Measurements from ENCODE around the gene CYB561D2. TPM values are rescaled to one million over a fixed set of nuclear protein-coding genes. Genes with fewer than 3 reads are reported as not detected.

CYB561D2 gene
- total RNA-seq, 4 donors from 2014 or later: 5.4 to 12.4 (median 8.1) TPM

- TF ChIP-seq POLR2AphosphoS5 (IDR thresholded peaks at IDR 0.05) (no peak), EP300 (IDR thresholded peaks at IDR 0.05) (no peak), CTCF (IDR thresholded peaks at IDR 0.05) (no peak), POLR2A (IDR thresholded peaks at IDR 0.05; ENCODE audit: low read depth) (no peak)
- peaks cover 44 to 73% (median 61%) of the 10 kb centered on the region in 4 donors for H3K4me1 ChIP-seq
- intact Hi-C loops (cut with DNase I): no loop called here
- peak overlapping the region in 3 of 4 donors; percentile 11 to 61 (median 28) for H3K27ac ChIP-seq (replicated peaks in 1 of 4)
- H3K9me3 ChIP-seq: no peaks in the 10 kb centered on the region
- 82% methylated on average over 6 of the region's 11 CpGs for WGBS
- H3K36me3 ChIP-seq: peaks cover 0 to 65% (median 51%) of the 10 kb centered on the region in 4 donors
- peak overlapping the region; percentile 72 to 88 (median 84) for H3K4me3 ChIP-seq
- H3K27me3 ChIP-seq: no peaks in the 10 kb centered on the region
- no peak for DNase-seq (ENCODE audit: extremely low spot score)
Observed at GRCh38 chr3:50318163-50318562, 32.5 kb upstream of the CYB561D2 start.

- no peaks in the 10 kb centered on the region for H3K9me3 ChIP-seq
- no peak for TF ChIP-seq POLR2AphosphoS5 (IDR thresholded peaks at IDR 0.05)
- TF ChIP-seq CTCF (IDR thresholded peaks at IDR 0.05): no peak
- TF ChIP-seq POLR2A (IDR thresholded peaks at IDR 0.05; ENCODE audit: low read depth): no peak
- no peak for TF ChIP-seq EP300 (IDR thresholded peaks at IDR 0.05)
- H3K36me3 ChIP-seq: peaks cover 0 to 65% (median 51%) of the 10 kb centered on the region in 4 donors
- peak overlapping the region in 3 of 4 donors; percentile 16 to 48 (median 22) for H3K27ac ChIP-seq (replicated peaks in 1 of 4)
- no peaks in the 10 kb centered on the region for H3K27me3 ChIP-seq
- H3K4me1 ChIP-seq: peaks cover 44 to 77% (median 63%) of the 10 kb centered on the region in 4 donors
- 39% methylated on average over 6 of the region's 10 CpGs for WGBS
- peak overlapping the region; percentile 72 to 88 (median 84) for H3K4me3 ChIP-seq
- intact Hi-C loops (cut with DNase I): no loop called here
- no peak for DNase-seq (ENCODE audit: extremely low spot score)
Observed at GRCh38 chr3:50318615-50319014, 32.0 kb upstream of the CYB561D2 start.

- H3K9me3 ChIP-seq: no peaks in the 10 kb centered on the region
- H3K27ac ChIP-seq (replicated peaks in 1 of 4): peak overlapping the region in 3 of 4 donors; percentile 16 to 48 (median 22)
- 87% methylated on average over 14 of the region's 16 CpGs for WGBS
- DNase-seq (ENCODE audit: extremely low spot score): no peak
- H3K4me1 ChIP-seq: peaks cover 49 to 82% (median 70%) of the 10 kb centered on the region in 4 donors
- peaks cover 0 to 64% (median 50%) of the 10 kb centered on the region in 4 donors for H3K36me3 ChIP-seq
- intact Hi-C loops (cut with DNase I): no loop called here
- no peak for TF ChIP-seq CTCF (IDR thresholded peaks at IDR 0.05)
- TF ChIP-seq POLR2A (IDR thresholded peaks at IDR 0.05; ENCODE audit: low read depth): no peak
- TF ChIP-seq POLR2AphosphoS5 (IDR thresholded peaks at IDR 0.05): no peak
- no peak for TF ChIP-seq EP300 (IDR thresholded peaks at IDR 0.05)
- H3K27me3 ChIP-seq: no peaks in the 10 kb centered on the region
- peak overlapping the region; percentile 72 to 88 (median 84) for H3K4me3 ChIP-seq
Observed at GRCh38 chr3:50319181-50319893, 31.3 kb upstream of the CYB561D2 start.

GRCh38 chr3:50319894-50320625 lies 30.6 kb upstream of the CYB561D2 start:
- peak overlapping the region; percentile 72 to 88 (median 84) for H3K4me3 ChIP-seq

More at GRCh38 chr3:50319894-50320625, 30.6 kb upstream of the CYB561D2 start:
- 79% methylated on average over 12 of the region's 29 CpGs for WGBS
- DNase-seq (ENCODE audit: extremely low spot score): no peak
- peak overlapping the region; percentile 93 to 95 (median 93) for H3K27ac ChIP-seq (replicated peaks in 1 of 4)
- H3K27me3 ChIP-seq: no peaks in the 10 kb centered on the region
- no peak for TF ChIP-seq POLR2A (IDR thresholded peaks at IDR 0.05; ENCODE audit: low read depth)
- no peak for TF ChIP-seq POLR2AphosphoS5 (IDR thresholded peaks at IDR 0.05)
- no peak for TF ChIP-seq EP300 (IDR thresholded peaks at IDR 0.05)
- TF ChIP-seq CTCF (IDR thresholded peaks at IDR 0.05): no peak
- peaks cover 56 to 81% (median 76%) of the 10 kb centered on the region in 4 donors for H3K4me1 ChIP-seq
- H3K36me3 ChIP-seq: peaks cover 0 to 61% (median 49%) of the 10 kb centered on the region in 4 donors
- intact Hi-C loops (cut with DNase I): no loop called here
- H3K9me3 ChIP-seq: no peaks in the 10 kb centered on the region

All from esophagus muscularis mucosa (tissue), 4 donors.